HEK293 (cell line): Measurements from ENCODE around the gene CCDC85C.

Experiments used
- BCL11A ChIP-seq: fragments of 450-650 bp; formaldehyde crosslinking; IDR thresholded peaks from 2 replicates; pipeline ENCODE4 v1.5.1; 2016; ENCODE audit warnings: low read depth, missing biosample characterization, missing genetic modification characterization
- CTCF ChIP-seq: fragments of 450-650 bp; formaldehyde crosslinking; IDR thresholded peaks from 2 replicates; pipeline ENCODE4 v1.5.1; 2016; ENCODE audit warnings: missing biosample characterization, missing genetic modification characterization
- ELK4 ChIP-seq: IDR thresholded peaks from 2 replicates; pipeline ENCODE4 v1.6.1; 2011; ENCODE audit warnings: mild to moderate bottlenecking, low read depth, low read length, borderline replicate concordance
- GFI1B ChIP-seq: fragments of 450-650 bp; formaldehyde crosslinking; IDR thresholded peaks from 2 replicates; pipeline ENCODE4 v1.5.1; 2016; ENCODE audit warnings: missing biosample characterization, missing genetic modification characterization
- REST ChIP-seq: fragments of 450-650 bp; formaldehyde crosslinking; IDR thresholded peaks from 2 replicates; pipeline ENCODE4 v1.5.1; 2016; ENCODE audit warnings: missing biosample characterization, missing genetic modification characterization
- YY1 ChIP-seq: fragments of 450-650 bp; formaldehyde crosslinking; IDR thresholded peaks from 2 replicates; pipeline ENCODE4 v1.5.1; 2018; ENCODE audit warnings: missing biosample characterization, missing genetic modification characterization
- ZBTB8A ChIP-seq: fragments of 450-650 bp; formaldehyde crosslinking; IDR thresholded peaks from 2 replicates; pipeline ENCODE4 v1.5.1; 2016; ENCODE audit warnings: missing biosample characterization, missing genetic modification characterization
- ZNF239 ChIP-seq: fragments of 450-650 bp; formaldehyde crosslinking; IDR thresholded peaks from 2 replicates; pipeline ENCODE4 v1.5.1; 2016; ENCODE audit warnings: missing biosample characterization, missing genetic modification characterization
- ZNF274 ChIP-seq, 2 experiments: fragments of 200-500 bp in 1 of 2; fragments of 450-650 bp in 1 of 2; sonication (Bioruptor generic) in 1 of 2; formaldehyde crosslinking in 1 of 2; IDR thresholded peaks; 2 replicates each; pipeline versions ENCODE4 v1.5.1 to v1.6.1; 2014 to 2016; ENCODE audit warnings: borderline replicate concordance in 1 of 2, inconsistent platforms in 1 of 2, low read length in 1 of 2, missing biosample characterization in 1 of 2, missing genetic modification characterization in 1 of 2
- ZNF514 ChIP-seq: fragments of 450-650 bp; formaldehyde crosslinking; IDR thresholded peaks from 2 replicates; pipeline ENCODE4 v1.5.1; 2016; ENCODE audit warnings: missing biosample characterization, missing genetic modification characterization
- ZNF704 ChIP-seq: fragments of 450-650 bp; formaldehyde crosslinking; IDR thresholded peaks from 2 replicates; pipeline ENCODE4 v1.5.1; 2016; ENCODE audit warnings: missing biosample characterization, missing genetic modification characterization
- ZNF747 ChIP-seq: fragments of 450-650 bp; formaldehyde crosslinking; IDR thresholded peaks from 2 replicates; pipeline ENCODE4 v1.5.1; 2016; ENCODE audit warnings: missing biosample characterization, missing genetic modification characterization
- ZNF791 ChIP-seq: fragments of 450-650 bp; formaldehyde crosslinking; IDR thresholded peaks from 2 replicates; pipeline ENCODE4 v1.5.1; 2016; ENCODE audit warnings: missing biosample characterization, missing genetic modification characterization

GRCh38 chr14:99586054-99586760 is 17.8 kb downstream of the CCDC85C start:
- no peak for TF ChIP-seq CTCF (tag by site-specific recombination)
- TF ChIP-seq YY1: no peak
- TF ChIP-seq ZBTB8A (tag by site-specific recombination): no peak
- no peak for TF ChIP-seq ZNF791 (tag by site-specific recombination)
- no peak for TF ChIP-seq BCL11A (tag by site-specific recombination)
- no peak for TF ChIP-seq ZNF704
- no peak for TF ChIP-seq ZNF747
- no peak for TF ChIP-seq GFI1B (tag by site-specific recombination)
- no peak for TF ChIP-seq ZNF274 (IDR thresholded peaks at IDR 0.05; ENCODE audit: low read length)
- no peak for TF ChIP-seq ZNF274 (tag by site-specific recombination; IDR thresholded peaks at IDR 0.05; ENCODE audit: borderline replicate concordance)
- 0 out of 2 replicates have a peak, but pooled peaks have one; percentile 51 for TF ChIP-seq REST (tag by site-specific recombination)
- TF ChIP-seq ZNF239 (tag by site-specific recombination): no peak
- no peak for TF ChIP-seq ZNF514 (tag by site-specific recombination)
- TF ChIP-seq ELK4: no peak
